Naive B cell (primary cell): Measurements from ENCODE around the gene DIAPH2. TPM values are rescaled to one million over a fixed set of nuclear protein-coding genes. Genes with fewer than 3 reads are reported as not detected.
"Not testable (repeated sequence)": the region's sequence is repeated elsewhere in the genome, so short reads cannot be mapped to it uniquely, and the experiment has no call there.

Experiments used
- ATAC-seq, 2 donors: fragments of 150-1000 bp; cut with Tn5 transposase; 2 replicates each; pipeline ENCODE4 v1.10.0; 2021; ENCODE audit warnings: low read depth in 2 of 2, mild to moderate bottlenecking in 2 of 2, moderate library complexity in 2 of 2
- DNase-seq: peaks from one replicate; pipeline ENCODE4 v3.0.0; 2022
- H3K27ac Mint-ChIP-seq, 6 donors: one replicate each; pipeline ENCODE4 v1.8.0; 2020 to 2022; ENCODE audit warnings: mild to moderate bottlenecking in 6 of 6, mixed read lengths in 6 of 6, moderate library complexity in 5 of 6, inconsistent platforms in 2 of 6
- H3K27me3 Mint-ChIP-seq, 3 donors: one replicate each; pipeline ENCODE4 v1.8.0; 2021 to 2022; ENCODE audit warnings: mixed read lengths in 3 of 3, mild to moderate bottlenecking in 1 of 3
- H3K36me3 Mint-ChIP-seq, 2 donors: one replicate each; pipeline ENCODE4 v1.8.0; 2020 to 2022; ENCODE audit warnings: mixed read lengths in 2 of 2, inconsistent platforms in 1 of 2, mild to moderate bottlenecking in 1 of 2
- H3K4me1 Mint-ChIP-seq, 3 donors: one replicate each; pipeline ENCODE4 v1.8.0; 2020 to 2022; ENCODE audit warnings: mixed read lengths in 3 of 3, inconsistent platforms in 1 of 3, mild to moderate bottlenecking in 1 of 3, moderate library complexity in 1 of 3
- H3K4me3 Mint-ChIP-seq, 8 donors: one replicate each; pipeline ENCODE4 v1.8.0; 2020 to 2022; ENCODE audit warnings: mild to moderate bottlenecking in 8 of 8, mixed read lengths in 8 of 8, moderate library complexity in 8 of 8, inconsistent platforms in 2 of 8
- H3K9me3 Mint-ChIP-seq, 7 donors: one replicate each; pipeline ENCODE4 v1.8.0; 2020 to 2022; ENCODE audit warnings: mixed read lengths in 7 of 7, mild to moderate bottlenecking in 5 of 7, inconsistent platforms in 2 of 7, moderate library complexity in 1 of 7
- polyA plus RNA-seq, 6 donors: library from polyadenylated mRNA; unstranded; fragments of 300-500 nt; fragmentation: Illumina TruSeq; gene quantifications; one replicate each; pipeline ENCODE4 v1.2.3, GENCODE V29; 2021; ENCODE audit warnings: low read depth in 6 of 6

Gene DIAPH2
- polyA plus RNA-seq, 6 donors from 2014 or later, result 6.4 to 15.2 (median 9.9) TPM

DNA sequence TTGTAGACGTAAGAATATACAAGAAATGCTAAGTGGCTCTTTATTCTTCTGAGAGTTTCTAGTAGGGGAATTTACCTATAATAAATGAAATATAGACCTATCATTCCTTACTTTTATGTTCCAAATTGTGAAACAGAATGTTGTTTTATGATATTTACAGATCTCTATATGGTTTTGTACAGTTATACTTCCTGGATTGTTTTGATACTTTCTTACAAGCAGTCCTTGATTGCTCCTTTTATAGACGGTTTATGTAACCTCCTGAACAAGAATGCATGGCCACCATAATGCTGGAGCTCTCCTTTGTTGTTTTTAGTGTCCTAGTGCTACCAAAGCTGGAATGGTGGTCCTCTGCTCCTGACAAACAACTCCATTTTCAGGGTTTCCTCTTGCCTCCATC is 107.4 kb downstream of the DIAPH2 start:
- Mint-ChIP-seq H3K4me3 (no peak overlapping the region), H3K27me3 (no peaks in the 10 kb centered on the region), H3K36me3 (no peaks in the 10 kb centered on the region), H3K4me1 (peaks cover 0 to 11% (median under 1%) of the 10 kb centered on the region in 3 donors), H3K27ac (no peak overlapping the region), H3K9me3 (no peaks in the 10 kb centered on the region)
- DNase-seq (no peak), ATAC-seq (no peak)

DNA sequence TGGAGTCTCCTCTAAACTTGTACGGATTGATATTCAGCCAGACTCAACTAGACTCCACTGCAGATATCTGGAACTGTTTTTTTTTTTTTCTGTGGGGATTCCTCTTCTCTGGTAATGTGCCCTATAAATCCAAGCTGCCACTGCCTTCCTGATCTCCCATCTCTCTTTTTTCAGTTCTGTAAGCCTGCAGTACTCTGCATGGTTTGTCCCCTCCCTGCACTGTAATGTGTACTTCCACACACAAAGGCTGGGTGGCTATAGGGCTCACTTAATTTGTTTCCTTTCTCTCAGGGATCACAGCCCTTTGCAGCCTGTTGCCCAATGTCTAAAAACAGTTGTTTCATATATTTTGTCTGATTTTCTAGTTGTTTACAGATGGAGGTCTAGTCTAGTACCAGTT is 114.3 kb downstream of the DIAPH2 start:
- Mint-ChIP-seq H3K4me1 (peaks cover 6 to 17% (median 9%) of the 10 kb centered on the region in 3 donors), H3K9me3 (no peaks in the 10 kb centered on the region), H3K36me3 (no peaks in the 10 kb centered on the region), H3K27ac (no peak overlapping the region), H3K27me3 (no peaks in the 10 kb centered on the region), H3K4me3 (no peak overlapping the region)
- ATAC-seq (no peak), DNase-seq (no peak)

DNA sequence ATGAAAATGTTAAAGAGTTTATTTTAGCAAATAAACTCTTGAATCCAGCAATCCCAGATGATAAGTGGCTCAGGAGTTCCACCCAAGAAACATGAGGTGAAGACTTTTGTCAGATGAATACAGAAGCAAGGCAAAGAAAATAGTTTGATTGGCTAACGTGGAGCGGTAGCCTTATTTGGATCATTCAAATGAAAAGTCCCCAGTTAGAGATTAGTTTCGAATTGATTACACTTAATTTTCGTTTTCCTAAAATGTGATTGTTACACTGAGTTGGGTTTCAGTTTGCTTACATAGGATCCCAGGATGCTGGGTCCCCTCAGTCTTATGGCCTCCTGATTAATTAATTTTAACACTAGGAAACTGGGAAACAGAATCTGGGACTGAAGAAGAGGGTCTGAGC is 122.7 kb downstream of the DIAPH2 start:
- H3K36me3 Mint-ChIP-seq, result no peaks in the 10 kb centered on the region
- ATAC-seq, result no peak
- H3K4me3 Mint-ChIP-seq, result no peak overlapping the region
- H3K4me1 Mint-ChIP-seq, result peaks cover 0 to 3% (median 0%) of the 10 kb centered on the region in 3 donors
- no peak for DNase-seq
- no peaks in the 10 kb centered on the region for H3K27me3 Mint-ChIP-seq
- peaks cover 0 to 14% (median 1%) of the 10 kb centered on the region in 7 donors for H3K9me3 Mint-ChIP-seq
- H3K27ac Mint-ChIP-seq, result no peak overlapping the region

DNA sequence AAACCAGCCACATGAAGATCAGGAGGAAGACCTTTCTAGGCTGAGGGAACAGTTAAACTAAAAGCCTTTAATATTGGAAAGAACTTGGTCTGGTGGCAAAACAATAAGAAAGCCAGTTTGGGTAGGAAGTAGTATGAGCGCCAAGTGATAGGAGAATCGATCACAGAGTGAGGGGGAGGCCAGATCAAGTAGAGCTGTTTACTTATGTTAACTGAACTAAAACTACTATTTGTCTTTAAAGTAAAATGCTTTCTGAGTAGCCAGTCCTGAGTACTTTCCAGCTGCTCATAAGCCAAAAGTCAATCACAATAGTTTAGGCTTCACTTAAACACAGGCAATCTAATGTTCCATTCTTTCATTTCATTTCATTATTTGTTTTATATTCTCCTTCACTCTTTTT is 136.3 kb downstream of the DIAPH2 start:
- H3K27me3 Mint-ChIP-seq, result no peaks in the 10 kb centered on the region
- H3K27ac Mint-ChIP-seq, result peak overlapping the region in 1 of 6 donors; percentile 90
- H3K36me3 Mint-ChIP-seq, result peaks cover 0 to 5% of the 10 kb centered on the region in 2 donors
- no peak overlapping the region for H3K4me3 Mint-ChIP-seq
- ATAC-seq (no peak), DNase-seq (no peak)
- peaks cover 0 to 6% (median 0%) of the 10 kb centered on the region in 7 donors for H3K9me3 Mint-ChIP-seq
- no peaks in the 10 kb centered on the region for H3K4me1 Mint-ChIP-seq

DNA sequence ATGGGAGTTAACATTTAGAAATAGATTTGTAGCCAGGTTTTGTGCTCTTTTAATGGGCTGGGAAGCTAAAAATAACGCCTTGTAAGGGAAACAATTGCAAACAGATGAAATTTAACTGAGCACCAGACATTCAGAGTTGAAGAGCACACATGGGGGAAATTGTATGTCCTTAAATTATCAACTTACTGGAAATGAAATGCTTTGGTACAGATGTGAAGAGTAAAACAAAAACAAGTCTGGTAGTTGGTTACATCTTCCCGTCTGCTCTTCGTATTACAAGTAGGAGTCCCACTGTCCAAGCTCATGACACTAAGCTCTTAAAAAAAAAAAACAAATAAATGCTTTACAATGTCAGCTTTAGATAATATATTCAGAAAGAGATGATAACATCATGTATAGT is 139.5 kb downstream of the DIAPH2 start:
- no peak for ATAC-seq
- Mint-ChIP-seq H3K9me3 (no peaks in the 10 kb centered on the region), H3K27me3 (no peaks in the 10 kb centered on the region), H3K4me1 (no peaks in the 10 kb centered on the region), H3K4me3 (no peak overlapping the region), H3K27ac (no peak overlapping the region), H3K36me3 (no peaks in the 10 kb centered on the region)
- no peak for DNase-seq

DNA sequence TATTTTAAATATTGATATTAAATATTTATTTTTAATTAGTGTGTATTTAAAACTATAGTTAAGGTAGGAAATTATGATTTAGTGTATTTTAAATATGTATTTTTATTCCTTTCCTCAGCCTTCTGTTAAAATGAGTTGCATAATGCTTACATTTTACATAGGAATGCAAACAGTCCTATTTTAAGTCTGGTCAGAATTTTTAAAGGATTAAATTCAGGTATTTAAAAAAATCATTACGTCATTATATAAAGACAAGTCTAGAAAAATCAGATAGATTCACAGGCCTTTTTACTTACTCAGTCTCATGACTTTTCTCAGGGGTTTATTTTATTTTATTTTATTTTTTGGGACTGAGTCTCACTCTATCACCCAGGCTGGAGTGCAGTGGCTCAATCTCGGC is 148.7 kb downstream of the DIAPH2 start:
- Mint-ChIP-seq H3K9me3 (no peaks in the 10 kb centered on the region), H3K27ac (peak overlapping the region in 2 of 6 donors; percentile 59 to 81), H3K4me1 (peaks cover 3 to 17% (median 17%) of the 10 kb centered on the region in 3 donors), H3K36me3 (no peaks in the 10 kb centered on the region), H3K27me3 (no peaks in the 10 kb centered on the region), H3K4me3 (no peak overlapping the region)
- ATAC-seq (no peak), DNase-seq (no peak)

DNA sequence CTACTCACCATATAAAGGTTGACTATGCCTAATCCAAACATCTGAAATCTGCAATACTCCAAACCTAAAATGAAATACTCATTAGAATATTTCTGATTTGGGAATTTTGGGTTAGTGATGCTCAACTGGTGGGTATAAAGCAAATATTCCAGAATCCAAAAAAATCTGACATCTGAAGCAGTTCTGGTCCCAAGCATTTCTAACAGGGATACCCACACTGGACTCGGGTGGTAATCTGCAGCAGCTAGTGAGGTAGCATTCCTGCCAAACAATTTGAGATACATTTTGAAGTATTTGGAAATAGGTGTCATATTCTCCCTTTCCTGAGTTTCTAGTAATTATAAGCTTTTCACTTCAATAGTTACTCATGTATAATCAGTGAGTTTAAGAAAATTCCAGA is 149.5 kb downstream of the DIAPH2 start:
- Mint-ChIP-seq H3K9me3 (no peaks in the 10 kb centered on the region), H3K4me1 (peaks cover 3 to 17% (median 17%) of the 10 kb centered on the region in 3 donors), H3K4me3 (no peak overlapping the region), H3K36me3 (no peaks in the 10 kb centered on the region), H3K27me3 (no peaks in the 10 kb centered on the region), H3K27ac (no peak overlapping the region)
- DNase-seq (no peak), ATAC-seq (no peak)

DNA sequence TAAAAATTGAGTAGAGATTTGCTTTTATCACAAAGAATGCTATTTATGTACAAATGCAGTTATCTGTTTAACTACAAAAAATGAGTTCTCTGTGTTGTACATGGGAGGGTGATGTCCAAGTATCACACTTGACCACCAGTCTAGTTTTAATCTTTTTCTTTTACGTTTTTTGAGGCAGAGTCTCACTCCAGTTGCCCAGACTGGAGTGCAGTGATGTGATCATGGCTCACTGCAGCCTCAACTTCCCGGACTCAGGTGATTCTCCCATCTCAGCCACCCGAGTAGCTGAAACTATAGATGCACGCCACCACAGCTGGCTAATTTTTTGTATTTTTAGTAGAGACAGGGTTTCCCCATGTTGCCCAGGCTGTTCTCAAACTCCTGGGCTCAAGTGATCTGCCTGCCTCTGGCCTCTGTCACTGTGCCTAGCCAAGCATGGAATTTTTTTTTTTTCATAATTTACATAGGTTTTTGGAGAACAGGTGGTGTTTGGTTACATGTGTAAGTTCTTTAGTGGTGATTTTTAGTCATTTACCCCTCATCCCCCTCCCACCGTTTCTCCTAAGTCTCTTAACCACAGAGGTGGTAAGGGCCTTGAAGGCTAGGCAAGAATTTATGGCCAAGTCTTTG is 151.1 kb downstream of the DIAPH2 start:
- H3K27me3 Mint-ChIP-seq, result no peaks in the 10 kb centered on the region
- H3K4me1 Mint-ChIP-seq, result peaks cover 3 to 17% (median 17%) of the 10 kb centered on the region in 3 donors
- H3K27ac Mint-ChIP-seq, result peak overlapping the region; percentile 73 to 90 (median 78)
- peak overlapping the region in 6 of 8 donors; percentile 37 to 62 (median 47) for H3K4me3 Mint-ChIP-seq
- H3K36me3 Mint-ChIP-seq, result no peaks in the 10 kb centered on the region
- ATAC-seq (peak; percentile 88 to 91), DNase-seq (peak; percentile 42)
- no peaks in the 10 kb centered on the region for H3K9me3 Mint-ChIP-seq

DNA sequence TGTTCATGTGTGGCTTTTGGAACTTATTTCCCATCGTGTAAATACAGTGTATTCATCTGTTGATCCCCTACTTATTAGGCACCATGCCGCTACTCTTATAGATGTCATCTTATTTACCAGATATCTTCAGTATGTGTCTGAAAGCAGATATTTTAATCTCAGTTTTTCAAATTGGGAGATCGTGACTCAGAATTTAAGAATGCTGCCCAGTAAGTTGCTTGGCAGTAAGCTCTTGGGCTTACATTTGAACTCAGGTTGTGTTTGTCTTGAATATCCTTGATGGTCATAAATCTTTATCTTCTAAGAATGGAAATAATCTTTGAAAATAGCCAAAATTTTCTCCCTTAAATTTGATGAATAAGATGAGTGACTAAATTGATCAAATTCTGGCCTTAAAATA is 153.2 kb downstream of the DIAPH2 start:
- H3K4me1 Mint-ChIP-seq, result peaks cover 7 to 23% (median 17%) of the 10 kb centered on the region in 3 donors
- no peaks in the 10 kb centered on the region for H3K9me3 Mint-ChIP-seq
- H3K36me3 Mint-ChIP-seq, result no peaks in the 10 kb centered on the region
- peaks cover 0 to 7% (median 0%) of the 10 kb centered on the region in 3 donors for H3K27me3 Mint-ChIP-seq
- H3K27ac Mint-ChIP-seq, result peak overlapping the region in 2 of 6 donors; percentile 29 to 78
- H3K4me3 Mint-ChIP-seq, result no peak overlapping the region
- no peak for ATAC-seq
- no peak for DNase-seq

DNA sequence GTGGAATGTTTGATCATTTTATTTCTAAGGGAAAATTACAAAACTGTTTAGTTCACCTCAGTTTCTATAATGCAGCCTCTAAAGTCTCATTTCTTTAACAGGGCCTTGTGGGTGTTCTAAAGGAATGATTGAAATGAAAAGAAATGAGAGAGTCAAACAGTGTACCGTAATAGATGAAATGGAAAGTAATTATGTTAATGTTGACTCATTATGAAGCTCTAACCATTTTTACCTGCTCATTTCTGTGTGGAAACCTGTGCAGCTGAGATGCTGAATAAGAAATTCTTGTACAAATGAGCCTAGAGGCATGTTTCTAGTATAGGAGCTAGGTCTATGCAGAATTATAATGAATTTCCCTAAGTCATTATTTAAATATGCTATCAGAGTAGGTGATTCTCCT is 153.9 kb downstream of the DIAPH2 start:
- H3K4me1 Mint-ChIP-seq, result peaks cover 7 to 23% (median 17%) of the 10 kb centered on the region in 3 donors
- H3K36me3 Mint-ChIP-seq, result no peaks in the 10 kb centered on the region
- DNase-seq (no peak), ATAC-seq (no peak)
- H3K27me3 Mint-ChIP-seq, result peaks cover 0 to 7% (median 0%) of the 10 kb centered on the region in 3 donors
- H3K4me3 Mint-ChIP-seq, result no peak overlapping the region
- peak overlapping the region in 1 of 6 donors; percentile 56 for H3K27ac Mint-ChIP-seq
- no peaks in the 10 kb centered on the region for H3K9me3 Mint-ChIP-seq

DNA sequence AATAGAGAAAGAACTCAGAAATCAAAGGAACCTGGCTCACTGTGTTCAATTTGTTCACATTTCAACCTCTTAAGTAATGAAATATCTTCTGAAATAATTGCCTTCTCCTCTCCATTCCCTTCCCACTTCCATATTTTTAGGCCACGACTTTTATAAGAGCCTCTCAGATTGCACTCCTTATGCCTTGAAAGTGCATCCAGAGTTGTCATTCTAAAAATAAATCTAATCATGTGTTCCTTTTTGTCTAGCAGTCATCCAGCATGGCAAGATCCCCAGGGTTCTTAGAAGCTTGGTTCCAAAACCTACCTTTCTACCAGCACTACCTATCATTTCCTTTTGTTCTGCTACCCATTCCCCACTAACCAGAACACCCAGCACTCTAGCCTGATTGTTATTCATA is 156.7 kb downstream of the DIAPH2 start:
- DNase-seq (no peak), ATAC-seq (no peak)
- Mint-ChIP-seq H3K9me3 (no peaks in the 10 kb centered on the region), H3K4me3 (no peak overlapping the region), H3K36me3 (no peaks in the 10 kb centered on the region), H3K27me3 (peaks cover 0 to 7% (median 0%) of the 10 kb centered on the region in 3 donors), H3K4me1 (peaks cover 4 to 18% (median 7%) of the 10 kb centered on the region in 3 donors), H3K27ac (no peak overlapping the region)

DNA sequence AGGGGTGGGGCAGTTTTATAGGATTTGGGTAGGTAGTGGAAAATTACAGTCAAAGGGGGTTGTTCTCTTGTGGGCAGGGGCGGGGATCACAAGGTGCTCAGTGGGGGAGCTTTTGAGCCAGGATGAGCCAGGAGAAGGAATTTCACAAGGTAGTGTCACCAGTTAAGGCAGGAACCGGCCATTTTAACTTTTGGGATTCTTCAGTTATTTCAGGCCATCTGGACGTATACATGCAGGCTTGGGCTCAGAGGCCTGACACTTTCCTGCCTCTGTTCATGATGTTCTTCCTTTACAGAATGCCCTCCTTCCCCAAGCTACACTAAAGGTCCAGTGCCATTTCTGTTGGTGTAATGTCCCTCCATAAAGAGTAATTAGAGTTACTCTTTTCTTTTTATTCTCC is 157.2 kb downstream of the DIAPH2 start:
- not testable (repeated sequence) for H3K9me3 Mint-ChIP-seq, H3K4me3 Mint-ChIP-seq, H3K36me3 Mint-ChIP-seq, H3K27me3 Mint-ChIP-seq, ATAC-seq, H3K27ac Mint-ChIP-seq, DNase-seq
- H3K4me1 Mint-ChIP-seq, result peaks cover 4 to 18% (median 7%) of the 10 kb centered on the region in 3 donors

DNA sequence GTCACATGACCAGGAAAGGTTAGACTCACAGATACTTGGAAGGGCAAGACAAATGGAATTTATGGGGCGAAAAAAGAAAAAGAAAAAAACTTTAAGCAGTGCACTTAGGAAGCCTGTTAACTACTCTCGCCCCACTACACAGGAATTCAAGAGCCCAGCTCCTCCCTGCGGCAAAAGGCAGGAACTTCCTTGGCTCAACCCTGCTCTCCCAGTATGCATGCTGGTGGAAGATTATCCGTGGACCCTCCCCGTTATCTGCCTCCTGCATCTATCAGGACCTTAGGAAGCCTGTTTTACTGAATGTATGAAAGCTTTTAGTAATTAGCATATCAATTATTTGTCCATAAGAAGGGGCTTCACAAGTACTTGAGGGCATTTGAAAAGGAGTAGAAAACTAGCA is 158.9 kb downstream of the DIAPH2 start:
- no peak for DNase-seq
- Mint-ChIP-seq H3K36me3 (no peaks in the 10 kb centered on the region), H3K9me3 (no peaks in the 10 kb centered on the region), H3K27ac (peak overlapping the region in 1 of 6 donors; percentile 60), H3K27me3 (peaks cover 0 to 7% (median 0%) of the 10 kb centered on the region in 3 donors), H3K4me1 (peaks cover 0 to 12% (median 4%) of the 10 kb centered on the region in 3 donors), H3K4me3 (no peak overlapping the region)
- no peak for ATAC-seq

DNA sequence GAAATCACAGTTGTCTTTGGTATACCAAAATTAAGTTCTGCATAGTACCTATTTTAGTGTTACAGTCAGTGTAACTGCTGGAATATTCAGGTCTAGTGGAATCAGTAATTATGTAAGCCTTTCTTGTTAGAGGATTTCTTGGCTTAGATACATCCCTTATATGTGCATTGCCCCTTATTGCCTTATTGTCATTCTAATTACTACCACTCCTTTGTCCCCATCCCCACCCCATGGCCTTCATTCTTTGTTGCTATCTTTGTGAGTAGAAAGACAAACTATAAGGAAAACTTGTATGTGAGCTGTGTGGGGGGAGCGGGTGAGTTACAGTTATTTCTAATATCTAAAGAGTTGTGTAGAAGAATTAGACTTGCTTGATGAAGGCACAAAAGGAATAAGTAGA is 162.2 kb downstream of the DIAPH2 start:
- no peak overlapping the region for H3K27ac Mint-ChIP-seq
- no peaks in the 10 kb centered on the region for H3K36me3 Mint-ChIP-seq
- H3K4me1 Mint-ChIP-seq, result no peaks in the 10 kb centered on the region
- H3K9me3 Mint-ChIP-seq, result no peaks in the 10 kb centered on the region
- no peak for DNase-seq
- H3K4me3 Mint-ChIP-seq, result no peak overlapping the region
- ATAC-seq, result no peak
- H3K27me3 Mint-ChIP-seq, result peaks cover 0 to under 1% (median 0%) of the 10 kb centered on the region in 3 donors
